Measurements from ENCODE around the gene ID3.
A peak's percentile ranks its signal among the peaks of the same experiment; 100 is the strongest.

Gene ID3

GRCh38 chr1:23526329-23527041 is 32.8 kb downstream of the ID3 start:
- no peak for DNase-seq (ENCODE audit: low spot score)

GRCh38 chr1:23525558-23526250 is 33.6 kb downstream of the ID3 start:
- peak; percentile 38 for DNase-seq (ENCODE audit: low spot score)

GRCh38 chr1:23524716-23525401 is 34.4 kb downstream of the ID3 start:
- peak; percentile 45 for DNase-seq (ENCODE audit: low spot score)

GRCh38 chr1:23524163-23524562 is 35.1 kb downstream of the ID3 start:
- no peak for DNase-seq (ENCODE audit: low spot score)

- DNase-seq (ENCODE audit: low spot score) = no peak
Observed at GRCh38 chr1:23522244-23522982, 36.9 kb downstream of the ID3 start.

GRCh38 chr1:23521588-23521987 is 37.7 kb downstream of the ID3 start:
- DNase-seq (ENCODE audit: low spot score) = no peak

GRCh38 chr1:23517581-23517980 is 41.7 kb downstream of the ID3 start:
- DNase-seq (ENCODE audit: low spot score) = no peak

GRCh38 chr1:23515905-23516304 is 43.4 kb downstream of the ID3 start:
- DNase-seq (ENCODE audit: low spot score) = no peak

GRCh38 chr1:23514111-23514679 is 45.1 kb downstream of the ID3 start:
- no peak for DNase-seq (ENCODE audit: low spot score)

GRCh38 chr1:23509896-23510295 is 49.4 kb downstream of the ID3 start:
- DNase-seq (ENCODE audit: low spot score) = no peak

All from CD4-positive, alpha-beta T cell treated with Interleukin-6 at 100 ng/mL for 8 hours (primary cell).